Measurements from ENCODE around the gene CEMP1.
A peak's percentile ranks its signal among the peaks of the same experiment; 100 is the strongest.

CEMP1 gene

DNA sequence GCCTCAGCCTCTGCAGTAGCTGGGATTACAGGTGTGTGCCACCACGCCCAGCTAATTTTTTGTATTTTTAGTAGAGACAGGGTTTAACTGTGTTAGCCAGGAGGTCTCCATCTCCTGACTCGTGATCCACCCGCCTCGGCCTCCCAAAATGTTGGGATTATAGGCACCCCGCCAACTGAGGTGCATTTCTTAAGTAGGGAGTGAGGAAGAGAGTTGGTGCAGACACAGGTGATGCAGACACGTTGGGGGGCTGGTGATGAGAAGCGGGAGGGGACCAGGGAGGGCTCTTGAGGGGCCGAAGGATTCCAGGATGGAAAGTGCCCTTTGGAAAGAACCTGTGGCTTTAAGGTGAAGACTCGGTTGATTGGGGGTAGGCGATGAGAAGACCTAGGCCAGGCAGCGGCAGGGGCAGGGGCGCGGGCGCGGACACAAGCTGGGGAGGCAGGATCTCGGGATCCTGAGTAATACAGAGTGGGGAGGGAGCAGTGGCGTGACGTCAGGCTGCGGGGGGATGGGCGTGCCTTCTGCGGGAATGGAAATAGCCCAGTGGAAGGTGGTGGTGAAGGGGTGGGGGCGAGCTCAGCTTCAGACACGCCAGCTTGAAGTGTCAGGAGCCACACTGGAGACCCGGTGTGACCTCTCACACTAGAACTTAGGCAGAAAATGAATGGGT lies 19.9 kb downstream of the CEMP1 start:
- Histone ChIP-seq H3K4me3 (no peak overlapping the region), H3K27me3 (no peaks in the 10 kb centered on the region), H3K4me1 (peaks cover 79% of the 10 kb centered on the region), H3K36me3 (peaks cover 18% of the 10 kb centered on the region), H3K27ac (no peak overlapping the region), H3K9me3 (no peaks in the 10 kb centered on the region), H3K9ac (no peak overlapping the region), H4K20me1 (peaks cover 30% of the 10 kb centered on the region), H3K4me2 (no peak overlapping the region)
- TF ChIP-seq Cebpa-rat (IDR thresholded peaks at IDR 0.05), result no peak

DNA sequence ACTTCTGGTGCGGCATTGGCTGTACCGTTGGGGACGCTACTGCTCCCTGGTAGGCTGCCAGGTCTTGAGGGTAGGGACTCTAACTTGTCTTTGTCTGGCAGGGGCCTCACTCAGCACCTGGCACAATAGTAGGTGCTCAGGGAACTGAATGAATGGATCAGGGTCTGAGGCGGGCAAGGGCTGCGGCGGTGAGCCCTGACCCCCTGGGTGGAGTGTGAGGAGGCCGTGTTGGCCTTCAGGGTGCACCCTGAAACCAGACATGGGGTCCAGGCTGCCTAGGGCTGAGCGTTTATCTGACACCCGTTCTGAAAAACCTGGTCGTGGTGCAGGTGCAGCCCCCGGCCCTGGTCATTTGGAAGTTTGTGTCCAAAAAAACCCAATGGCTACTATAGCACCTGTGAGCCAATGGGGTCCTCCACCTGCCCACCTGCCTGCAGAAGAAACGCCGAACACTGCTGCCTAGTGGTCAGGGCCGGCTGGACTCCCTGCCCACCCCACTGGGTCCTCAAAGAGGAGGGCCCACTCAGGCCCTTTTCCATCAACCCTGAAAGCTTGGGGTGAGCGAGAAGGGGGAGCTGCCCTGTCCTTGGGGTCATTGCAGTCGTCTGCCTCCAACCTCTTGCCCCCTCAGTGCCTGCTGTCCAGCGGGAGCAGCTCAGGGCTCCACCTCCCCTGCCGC lies 22.3 kb downstream of the CEMP1 start:
- Histone ChIP-seq H3K4me2 (no peak overlapping the region), H3K9ac (no peak overlapping the region), H3K9me3 (no peaks in the 10 kb centered on the region), H4K20me1 (peaks cover 11% of the 10 kb centered on the region; the same call in 1 of the 2 replicates), H3K27ac (no peak overlapping the region), H3K4me1 (peaks cover 63% of the 10 kb centered on the region), H3K27me3 (no peaks in the 10 kb centered on the region), H3K4me3 (no peak overlapping the region), H3K36me3 (peaks cover 22% of the 10 kb centered on the region; the same call in 1 of the 2 replicates)
- TF ChIP-seq Cebpa-rat (IDR thresholded peaks at IDR 0.05), result no peak

DNA sequence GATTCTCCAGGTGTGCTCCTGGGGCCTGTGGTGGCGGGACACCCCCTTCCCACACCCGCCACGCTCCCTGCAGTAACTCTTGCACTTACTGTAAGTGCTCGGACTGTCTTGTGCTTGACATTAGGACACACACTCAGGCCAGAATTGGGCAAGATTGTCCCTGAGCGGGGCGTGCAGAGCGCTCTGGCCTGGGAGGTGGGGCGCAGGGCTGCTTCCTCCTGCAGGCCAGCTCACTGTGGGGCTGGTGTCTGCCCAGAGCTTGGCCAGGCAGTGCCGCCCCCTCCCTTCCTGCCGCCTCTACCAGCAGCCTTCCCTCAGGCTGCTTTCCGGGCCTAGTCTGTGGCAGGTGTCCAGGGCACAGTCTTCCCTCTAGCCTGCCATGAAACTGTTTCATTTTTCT lies 23.5 kb downstream of the CEMP1 start:
- Histone ChIP-seq H3K36me3 (peaks cover 25% of the 10 kb centered on the region; the same call in 1 of the 2 replicates), H4K20me1 (peaks cover 15% of the 10 kb centered on the region), H3K9me3 (no peaks in the 10 kb centered on the region), H3K4me3 (no peak overlapping the region), H3K27me3 (no peaks in the 10 kb centered on the region), H3K27ac (peak overlapping the region; percentile 60; the same call in 1 of the 2 replicates), H3K9ac (peak overlapping the region; percentile 57), H3K4me2 (peak overlapping the region; percentile 40; the same call in 1 of the 2 replicates), H3K4me1 (peaks cover 58% of the 10 kb centered on the region)
- TF ChIP-seq Cebpa-rat (IDR thresholded peaks at IDR 0.05), result no peak

DNA sequence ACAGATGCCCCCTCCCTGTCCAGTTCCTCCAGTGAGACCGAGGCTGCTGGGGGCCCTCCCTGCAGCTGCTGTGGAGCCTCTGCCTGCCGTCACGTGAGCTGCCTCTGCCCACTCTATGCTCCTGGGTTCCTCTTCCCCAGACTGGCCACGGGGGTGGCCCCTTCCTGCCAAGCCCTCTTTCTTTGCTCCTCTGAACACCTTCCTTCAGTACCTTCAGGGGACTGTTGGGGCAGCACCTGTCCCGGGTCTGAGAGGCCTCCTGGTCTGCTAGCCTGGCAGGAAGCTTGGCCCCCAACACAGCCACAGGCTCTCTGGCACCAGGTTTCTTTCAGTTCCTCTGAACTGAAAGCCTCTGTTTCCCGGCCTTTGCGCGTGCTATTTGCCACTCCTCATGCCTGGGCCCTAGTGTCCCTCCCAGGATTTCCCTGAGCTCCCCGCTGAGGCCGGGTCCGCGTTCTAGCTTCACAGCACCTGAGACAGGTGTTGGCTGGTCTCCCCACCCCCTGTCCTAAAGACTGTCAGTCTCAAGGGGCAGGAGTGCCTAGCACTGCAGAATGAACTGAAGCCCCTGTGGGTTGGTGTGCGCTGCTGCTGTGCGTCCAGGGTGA lies 24.1 kb downstream of the CEMP1 start:
- Histone ChIP-seq H3K4me1 (peaks cover 58% of the 10 kb centered on the region), H3K9ac (peak overlapping the region; percentile 57), H3K27me3 (no peaks in the 10 kb centered on the region), H3K4me2 (peak overlapping the region; percentile 40; the same call in 1 of the 2 replicates), H4K20me1 (peaks cover 20% of the 10 kb centered on the region), H3K36me3 (peaks cover 30% of the 10 kb centered on the region), H3K9me3 (no peaks in the 10 kb centered on the region), H3K4me3 (no peak overlapping the region), H3K27ac (peak overlapping the region; percentile 60)
- no peak for TF ChIP-seq Cebpa-rat (IDR thresholded peaks at IDR 0.05)

DNA sequence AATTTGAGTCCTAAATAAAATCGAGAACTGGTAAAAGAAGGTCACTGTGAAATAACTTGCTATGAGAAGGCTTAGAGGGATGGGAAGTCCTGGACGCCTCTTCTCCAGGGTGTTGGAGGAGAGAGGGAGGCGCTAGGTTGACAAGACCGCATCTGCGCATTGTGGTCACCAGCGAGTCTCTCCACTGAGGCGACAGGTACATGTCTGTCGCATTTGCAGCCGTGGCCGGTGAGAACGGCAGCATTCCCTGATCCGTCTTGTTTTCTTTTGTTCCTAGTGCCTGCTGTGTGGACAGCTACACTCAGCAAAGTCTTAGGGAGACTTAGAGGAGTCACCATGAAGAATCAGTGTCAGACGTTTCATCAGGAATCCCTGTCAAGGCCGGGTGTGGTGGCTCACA lies 25.5 kb downstream of the CEMP1 start:
- 0 out of 2 replicates have a peak overlapping the region, but pooled peaks have one; percentile 40 for H3K9ac ChIP-seq
- no peak overlapping the region for H3K4me3 ChIP-seq
- TF ChIP-seq Cebpa-rat (IDR thresholded peaks at IDR 0.05), result no peak
- no peaks in the 10 kb centered on the region for H3K9me3 ChIP-seq
- no peaks in the 10 kb centered on the region for H3K27me3 ChIP-seq
- H3K36me3 ChIP-seq, result peaks cover 39% of the 10 kb centered on the region
- no peak overlapping the region for H3K27ac ChIP-seq
- H4K20me1 ChIP-seq, result peaks cover 34% of the 10 kb centered on the region
- H3K4me2 ChIP-seq, result no peak overlapping the region
- peaks cover 58% of the 10 kb centered on the region for H3K4me1 ChIP-seq

DNA sequence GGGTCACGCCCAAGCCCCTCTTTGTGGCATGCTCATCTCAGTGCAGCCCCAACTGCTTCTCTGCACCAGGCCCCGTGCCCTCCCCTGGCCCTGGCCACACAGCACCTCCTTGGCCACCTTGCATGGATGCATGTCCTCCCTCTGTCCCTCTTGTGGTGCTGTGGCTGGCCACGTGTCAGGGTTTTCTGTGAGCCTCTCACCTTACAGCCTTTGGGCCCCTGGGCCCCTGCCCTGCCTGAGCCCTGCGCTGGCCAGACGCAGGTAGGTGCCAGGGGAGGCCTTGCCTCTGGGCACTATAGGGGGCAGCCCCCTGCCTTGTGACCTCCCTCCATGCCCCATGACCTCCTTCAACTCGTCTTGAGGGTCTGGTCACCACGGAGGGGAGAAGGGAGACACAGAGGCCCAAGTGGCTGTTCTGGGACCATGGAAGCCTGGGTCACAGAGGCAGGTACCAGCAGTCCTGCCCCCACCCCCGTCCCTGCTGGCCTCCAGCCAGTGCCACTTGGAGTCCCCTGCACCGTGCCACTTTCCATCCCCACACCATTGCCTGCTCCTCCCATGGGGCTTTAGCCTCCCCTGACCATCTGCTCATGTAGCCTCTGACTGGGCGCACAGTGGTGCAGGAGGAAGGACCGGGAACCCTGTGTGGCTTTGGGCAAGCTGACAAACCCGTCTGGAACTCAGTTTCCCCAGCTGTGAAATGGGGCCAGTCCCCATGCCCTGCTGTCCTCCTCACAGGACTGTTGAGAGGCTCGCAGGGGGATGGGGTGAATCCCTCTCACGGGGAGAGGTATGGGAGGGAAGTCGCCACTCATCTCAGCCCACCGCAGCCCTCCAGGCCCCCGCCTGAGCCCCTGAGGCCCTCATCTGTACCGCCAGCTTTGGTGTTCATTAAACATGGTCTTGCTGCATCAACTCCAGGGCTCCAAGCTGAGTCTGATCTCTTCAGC lies 29.0 kb downstream of the CEMP1 start:
- Histone ChIP-seq H3K9me3 (no peaks in the 10 kb centered on the region), H3K4me1 (peaks cover 61% of the 10 kb centered on the region), H3K27me3 (no peaks in the 10 kb centered on the region), H3K36me3 (peaks cover 65% of the 10 kb centered on the region), H3K4me2 (peak overlapping the region; percentile 50; the same call in 1 of the 2 replicates), H3K4me3 (no peak overlapping the region), H3K27ac (no peak overlapping the region), H4K20me1 (peaks cover 62% of the 10 kb centered on the region), H3K9ac (0 out of 2 replicates have a peak overlapping the region, but pooled peaks have one; percentile 35)
- no peak for TF ChIP-seq Cebpa-rat (IDR thresholded peaks at IDR 0.05)

DNA sequence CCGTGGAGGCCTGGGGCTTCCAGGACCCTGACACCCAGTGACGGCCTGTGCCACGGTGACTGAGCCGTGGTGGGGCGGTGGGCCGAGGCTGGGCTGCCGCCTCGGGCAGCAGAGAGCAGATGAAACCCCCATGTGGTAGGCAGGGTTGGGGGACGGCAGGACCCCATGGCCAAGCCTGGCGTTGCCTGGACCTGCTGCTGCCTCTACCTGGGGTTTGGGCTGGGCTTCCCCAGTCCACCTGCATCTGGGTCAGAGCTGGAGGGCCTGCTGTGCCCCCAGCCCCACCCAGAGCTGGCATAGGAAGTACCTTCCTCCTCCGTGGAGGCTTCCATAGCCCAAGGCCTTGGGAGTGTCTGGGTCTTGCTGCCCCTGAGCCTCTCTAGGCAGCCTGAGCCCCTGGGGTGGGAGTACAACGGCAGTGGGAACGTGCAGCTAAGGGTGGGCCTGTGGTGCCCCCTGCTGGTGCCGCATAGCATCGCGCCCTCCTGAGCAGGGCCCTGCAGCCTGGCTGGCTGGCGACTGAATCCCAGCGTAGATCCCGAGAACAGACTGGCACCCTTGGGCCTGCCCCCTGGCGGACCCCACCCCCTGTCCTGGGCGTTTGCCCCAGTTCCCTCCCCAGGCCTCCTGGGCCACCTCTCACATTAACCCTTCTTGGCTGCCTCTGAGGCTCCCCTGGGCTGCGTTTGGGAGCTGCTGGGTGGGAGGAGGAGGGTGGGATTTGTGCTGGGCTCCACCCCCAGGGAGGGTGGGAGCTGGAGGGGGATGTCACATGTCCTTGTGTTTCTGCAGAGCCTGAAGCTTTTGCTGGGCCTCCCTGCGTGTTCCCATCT lies 30.1 kb downstream of the CEMP1 start:
- Histone ChIP-seq H4K20me1 (peaks cover 69% of the 10 kb centered on the region), H3K9me3 (no peaks in the 10 kb centered on the region), H3K27ac (no peak overlapping the region), H3K36me3 (peaks cover 67% of the 10 kb centered on the region), H3K4me3 (no peak overlapping the region), H3K27me3 (no peaks in the 10 kb centered on the region), H3K4me1 (peaks cover 64% of the 10 kb centered on the region), H3K9ac (no peak overlapping the region), H3K4me2 (peak overlapping the region; percentile 50)
- no peak for TF ChIP-seq Cebpa-rat (IDR thresholded peaks at IDR 0.05)

DNA sequence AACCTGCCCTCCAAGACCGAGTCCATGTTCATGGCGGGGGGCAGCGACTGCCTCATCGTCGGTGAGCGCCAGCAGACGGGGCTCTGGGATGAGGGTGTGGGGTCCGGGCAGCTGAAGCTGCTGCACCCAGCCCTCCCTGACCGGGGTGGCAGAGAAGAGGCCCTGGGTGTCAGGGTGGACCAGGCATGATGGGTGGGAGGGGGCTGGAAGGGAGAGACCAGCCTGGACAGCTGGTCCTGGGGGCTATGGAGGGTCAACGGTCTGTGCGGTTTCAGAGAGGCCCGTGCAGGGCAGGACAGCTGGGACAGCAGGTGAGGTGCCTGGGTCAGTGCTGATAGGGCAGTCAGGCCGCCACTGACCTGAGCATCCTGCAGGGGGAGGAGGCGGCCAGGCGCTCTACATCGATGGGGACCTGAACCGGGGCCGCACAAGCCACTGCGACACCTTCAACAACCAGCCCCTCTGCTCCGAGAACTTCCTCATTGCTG lies 30.7 kb downstream of the CEMP1 start:
- H3K4me2 ChIP-seq, result peak overlapping the region; percentile 50
- H3K36me3 ChIP-seq, result peaks cover 66% of the 10 kb centered on the region
- no peak for TF ChIP-seq Cebpa-rat (IDR thresholded peaks at IDR 0.05)
- peaks cover 70% of the 10 kb centered on the region for H3K4me1 ChIP-seq
- H3K4me3 ChIP-seq, result no peak overlapping the region
- no peaks in the 10 kb centered on the region for H3K9me3 ChIP-seq
- H4K20me1 ChIP-seq, result peaks cover 76% of the 10 kb centered on the region
- H3K27me3 ChIP-seq, result no peaks in the 10 kb centered on the region
- no peak overlapping the region for H3K9ac ChIP-seq
- no peak overlapping the region for H3K27ac ChIP-seq
